ENCODE measurements around the gene PANK4. TPM values are rescaled to one million over a fixed set of nuclear protein-coding genes. Genes with fewer than 3 reads are reported as not detected.

The PANK4 gene
- total RNA-seq, 1 experiment from 2014 or later = 32.2 TPM

GRCh38 chr1:2556277-2556677 is 29.9 kb upstream of the PANK4 start, which contains the start of gene TNFRSF14:
TSS of gene TNFRSF14 (plus strand) at chr1:2556371. CDS start at chr1:2556665, 294 bp downstream.
- Histone ChIP-seq H2BK15ac (ENCODE audit: low read depth, low read length) (no peak within 1 kb of the TSS), H3K56ac (ENCODE audit: insufficient read length, low read depth, low read length) (no peak within 1 kb of the TSS), H2BK120ac (ENCODE audit: low read depth, low read length, poor library complexity, severe bottlenecking) (no peak within 1 kb of the TSS), H4K20me1 (ENCODE audit: control insufficient read depth, insufficient read depth, insufficient read length) (no peaks in the 10 kb centered on the region), H2BK5ac (ENCODE audit: insufficient read length, low read length) (no peak within 1 kb of the TSS), H2AFZ (ENCODE audit: low read length) (no peak within 1 kb of the TSS), H3K79me2 (ENCODE audit: insufficient read depth, low read length) (no peaks in the 10 kb centered on the region), H3T11ph (ENCODE audit: low read length) (no peak within 1 kb of the TSS), H3K14ac (ENCODE audit: insufficient read depth, low read length) (peak within 1 kb of the TSS; percentile 10; the same call in 1 of the 2 replicates), H3K27me3 (ENCODE audit: insufficient read depth, low read length) (no peaks in the 10 kb centered on the region), H3K4ac (ENCODE audit: low read depth, low read length) (no peak within 1 kb of the TSS), H2AK5ac (ENCODE audit: insufficient read length, low read length) (no peak within 1 kb of the TSS), H2BK12ac (ENCODE audit: insufficient read length, low read depth, low read length) (no peak within 1 kb of the TSS), H3K23me2 (ENCODE audit: insufficient read length, low read depth, low read length, poor library complexity, severe bottlenecking) (no peaks in the 10 kb centered on the region), H3K18ac (ENCODE audit: insufficient read length, low read depth, low read length) (no peak within 1 kb of the TSS), H3K23ac (ENCODE audit: insufficient read length, low read depth, low read length) (no peak within 1 kb of the TSS), H3K27ac (ENCODE audit: insufficient read length, low read depth, low read length) (no peak within 1 kb of the TSS), H3K4me2 (ENCODE audit: insufficient read depth, insufficient read length, low read length) (no peak within 1 kb of the TSS), H2BK20ac (ENCODE audit: low read depth, low read length, poor library complexity, severe bottlenecking) (no peak within 1 kb of the TSS), H3K9me3 (ENCODE audit: control insufficient read depth, low read depth, low read length) (no peaks in the 10 kb centered on the region), H4K91ac (ENCODE audit: insufficient read length, low read depth, low read length) (no peak within 1 kb of the TSS), H3K4me1 (ENCODE audit: insufficient read depth, low read length) (no peaks in the 10 kb centered on the region), H3K79me1 (ENCODE audit: insufficient read depth, low read depth, low read length, poor library complexity, severe bottlenecking) (no peaks in the 10 kb centered on the region), H4K8ac (replicated peaks; ENCODE audit: insufficient read length, low read depth, low read length) (no peak within 1 kb of the TSS), H3K9ac (ENCODE audit: extremely low read depth, insufficient read length, low read length) (no peak within 1 kb of the TSS), H4K5ac (ENCODE audit: insufficient read length, low read depth, low read length) (no peak within 1 kb of the TSS)
- Mint-ChIP-seq H3K27me3 (ENCODE audit: low read depth) (no peaks in the 10 kb centered on the region), H3K27ac (peak within 1 kb of the TSS; percentile 27 to 82 (median 67); a peak in 3 of 7 replicates), H3K4me3 (no peak within 1 kb of the TSS; a peak in 1 of 5 replicates), H3K9me3 (no peaks in the 10 kb centered on the region; a peak in 1 of 5 replicates), H3K36me3 (ENCODE audit: insufficient read depth in 1 of 3, low read depth in 3 of 3) (no peaks in the 10 kb centered on the region), H3K4me1 (peaks cover 9 to 10% of the 10 kb centered on the region in 2 experiments)
- WGBS (ENCODE audit: extremely low coverage, insufficient read length, low lambda C conversion rate) = no CpG with 5 or more reads among the region's 16 CpGs
- DNase-seq = no peak
- TF ChIP-seq CTCF (conservative IDR thresholded peaks at IDR 0.05) = no peak
